Peyer's patch (tissue), 4 donors: ENCODE results near the gene GRIK3. TPM values are rescaled to one million over a fixed set of nuclear protein-coding genes. Genes with fewer than 3 reads are reported as not detected.
A peak's percentile ranks its signal among the peaks of the same experiment; 100 is the strongest.

ENCODE experiments used
- DNase-seq, 3 donors: peaks; one replicate each; pipeline ENCODE4 v3.0.0-alpha.2; 2017 to 2019
- H3K27ac ChIP-seq, 4 donors: fragments of 200-600 bp; sonication (generic); one replicate each; pipeline ENCODE4 v1.5.1; 2016 to 2019
- H3K27me3 ChIP-seq, 2 donors: fragments of 200-600 bp; sonication (generic); one replicate each; pipeline ENCODE4 v1.5.1; 2019
- H3K36me3 ChIP-seq, 3 donors: fragments of 200-600 bp; sonication (generic); one replicate each; pipeline ENCODE4 v1.5.1; 2016 to 2019
- H3K4me1 ChIP-seq, 4 donors: fragments of 200-600 bp; sonication (generic); one replicate each; pipeline ENCODE4 v1.5.1; 2016 to 2019
- H3K4me3 ChIP-seq, 4 donors: fragments of 200-600 bp; sonication (generic); 1 replicate in 3 of 4; 2 replicates in 1 of 4; pipeline ENCODE4 v1.5.1; 2016 to 2019; ENCODE audit warnings: mild to moderate bottlenecking in 1 of 4
- H3K9me3 ChIP-seq, 4 donors: fragments of 200-600 bp; sonication (generic); one replicate each; pipeline ENCODE4 v1.5.1; 2016 to 2019; ENCODE audit warnings: mild to moderate bottlenecking in 1 of 4
- POLR2A ChIP-seq, 2 donors: fragments of 450-650 bp; IDR thresholded peaks; one replicate each; pipeline ENCODE4 v1.5.1; 2017; ENCODE audit warnings: antibody characterized with exemption in 2 of 2, mild to moderate bottlenecking in 2 of 2, moderate library complexity in 2 of 2
- total RNA-seq, 4 donors: library from RNA; depleted of rRNA; stranded (reverse); fragments of >200 nt; gene quantifications; one replicate each; pipeline ENCODE4 v1.1.0, GENCODE V29; 2016
- TF ChIP-seq, protein P1 (sequence below), 6 experiments: fragments of 450-650 bp in 4 of 6; fragments of 200-600 bp in 2 of 6; sonication (generic) in 1 of 6; IDR thresholded peaks; one replicate each; pipeline ENCODE4 v1.5.1; 2017 to 2019; ENCODE audit warnings: antibody characterized with exemption in 6 of 6, mild to moderate bottlenecking in 3 of 6, moderate library complexity in 1 of 6

GRIK3 gene
- total RNA-seq, 4 donors from 2014 or later: 0.18 to 0.83 (median 0.62) TPM

DNA sequence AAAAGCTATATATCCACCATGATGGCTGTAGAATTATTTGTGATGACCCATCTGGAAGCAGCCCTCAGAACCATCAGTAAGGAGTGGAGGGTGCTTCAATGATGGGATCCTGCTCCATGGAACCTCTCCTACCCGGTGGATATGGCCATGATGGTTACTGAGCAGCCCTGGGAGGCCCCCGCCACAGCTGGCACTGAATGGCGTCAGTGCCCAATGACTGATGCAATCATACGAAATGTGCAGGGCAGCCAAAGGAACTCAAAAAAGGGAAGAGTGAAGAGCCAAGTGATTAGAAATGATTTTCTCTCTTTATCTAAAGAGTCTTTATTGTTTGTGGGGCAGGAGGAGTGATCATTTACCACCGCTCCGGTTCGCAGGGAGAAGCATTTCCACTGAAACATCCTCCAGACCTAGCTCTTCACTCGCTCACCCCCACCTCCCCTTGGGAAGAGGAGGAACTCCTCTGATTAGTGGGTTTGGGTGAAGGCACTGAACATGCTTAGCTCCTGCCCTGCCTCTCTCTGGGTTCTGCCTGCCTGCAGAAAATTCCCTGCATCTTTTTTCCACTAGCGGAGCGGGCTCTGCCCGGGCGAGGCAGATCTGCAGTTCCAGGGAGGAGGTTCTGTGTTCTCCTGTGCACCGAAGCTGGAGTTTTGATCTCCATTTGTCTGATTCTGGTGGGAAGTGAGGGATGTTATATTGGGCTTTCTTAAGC, 260.3 kb downstream of the GRIK3 start:
- Histone ChIP-seq H3K27ac (no peak overlapping the region), H3K9me3 (no peaks in the 10 kb centered on the region), H3K4me3 (no peak overlapping the region), H3K27me3 (no peaks in the 10 kb centered on the region), H3K4me1 (no peaks in the 10 kb centered on the region), H3K36me3 (no peaks in the 10 kb centered on the region)
- TF ChIP-seq, protein P1, sequence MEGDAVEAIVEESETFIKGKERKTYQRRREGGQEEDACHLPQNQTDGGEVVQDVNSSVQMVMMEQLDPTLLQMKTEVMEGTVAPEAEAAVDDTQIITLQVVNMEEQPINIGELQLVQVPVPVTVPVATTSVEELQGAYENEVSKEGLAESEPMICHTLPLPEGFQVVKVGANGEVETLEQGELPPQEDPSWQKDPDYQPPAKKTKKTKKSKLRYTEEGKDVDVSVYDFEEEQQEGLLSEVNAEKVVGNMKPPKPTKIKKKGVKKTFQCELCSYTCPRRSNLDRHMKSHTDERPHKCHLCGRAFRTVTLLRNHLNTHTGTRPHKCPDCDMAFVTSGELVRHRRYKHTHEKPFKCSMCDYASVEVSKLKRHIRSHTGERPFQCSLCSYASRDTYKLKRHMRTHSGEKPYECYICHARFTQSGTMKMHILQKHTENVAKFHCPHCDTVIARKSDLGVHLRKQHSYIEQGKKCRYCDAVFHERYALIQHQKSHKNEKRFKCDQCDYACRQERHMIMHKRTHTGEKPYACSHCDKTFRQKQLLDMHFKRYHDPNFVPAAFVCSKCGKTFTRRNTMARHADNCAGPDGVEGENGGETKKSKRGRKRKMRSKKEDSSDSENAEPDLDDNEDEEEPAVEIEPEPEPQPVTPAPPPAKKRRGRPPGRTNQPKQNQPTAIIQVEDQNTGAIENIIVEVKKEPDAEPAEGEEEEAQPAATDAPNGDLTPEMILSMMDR (IDR thresholded peaks at IDR 0.05): no peak
- TF ChIP-seq POLR2A (IDR thresholded peaks at IDR 0.05): no peak
- DNase-seq: no peak

DNA sequence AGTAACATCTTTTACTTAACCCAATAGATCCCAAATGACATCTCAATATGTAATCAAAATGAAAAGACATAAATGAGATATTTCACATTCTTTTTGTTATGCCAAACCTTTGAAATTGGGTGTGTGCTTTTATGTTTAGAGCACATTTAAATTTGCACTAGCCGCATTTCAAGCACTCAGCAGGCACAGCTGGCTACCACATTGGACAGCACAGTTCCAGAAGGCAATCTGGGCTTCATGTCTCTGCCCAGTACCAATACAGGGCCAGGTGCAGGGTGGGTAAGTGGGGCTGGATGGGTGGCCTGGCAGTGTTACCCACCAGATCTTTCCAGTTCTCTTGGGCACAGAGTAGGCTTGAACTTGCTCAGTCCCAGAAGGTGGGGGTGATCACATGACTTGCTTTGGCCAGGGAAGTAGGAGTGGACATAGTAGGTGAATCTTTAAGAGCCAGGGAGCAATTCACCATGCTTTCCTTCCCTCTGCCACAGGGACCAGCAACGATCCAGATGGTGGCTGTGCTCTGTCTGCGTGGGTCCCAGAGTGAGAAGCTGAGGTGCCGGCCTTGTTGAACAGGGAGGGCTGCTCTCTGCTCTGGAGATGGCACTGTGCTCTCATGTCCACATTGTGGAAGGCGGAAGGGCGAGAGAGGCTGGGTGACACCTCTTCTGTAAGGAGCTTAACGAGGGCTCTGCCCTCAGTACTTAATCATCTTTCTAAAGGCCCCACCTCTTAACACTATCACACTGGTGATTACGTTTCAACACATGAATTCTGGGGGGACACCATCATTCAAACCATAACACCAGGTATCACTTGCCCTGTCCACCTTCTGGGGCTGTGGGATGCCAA, 261.4 kb downstream of the GRIK3 start:
- H3K27me3 ChIP-seq: no peaks in the 10 kb centered on the region
- H3K27ac ChIP-seq: no peak overlapping the region
- H3K9me3 ChIP-seq: no peaks in the 10 kb centered on the region
- no peak overlapping the region for H3K4me3 ChIP-seq
- H3K4me1 ChIP-seq: no peaks in the 10 kb centered on the region
- H3K36me3 ChIP-seq: no peaks in the 10 kb centered on the region
- no peak for TF ChIP-seq POLR2A (IDR thresholded peaks at IDR 0.05)
- TF ChIP-seq, protein P1 (IDR thresholded peaks at IDR 0.05): no peak
- peak in 1 of 3 donors; percentile 20 for DNase-seq

DNA sequence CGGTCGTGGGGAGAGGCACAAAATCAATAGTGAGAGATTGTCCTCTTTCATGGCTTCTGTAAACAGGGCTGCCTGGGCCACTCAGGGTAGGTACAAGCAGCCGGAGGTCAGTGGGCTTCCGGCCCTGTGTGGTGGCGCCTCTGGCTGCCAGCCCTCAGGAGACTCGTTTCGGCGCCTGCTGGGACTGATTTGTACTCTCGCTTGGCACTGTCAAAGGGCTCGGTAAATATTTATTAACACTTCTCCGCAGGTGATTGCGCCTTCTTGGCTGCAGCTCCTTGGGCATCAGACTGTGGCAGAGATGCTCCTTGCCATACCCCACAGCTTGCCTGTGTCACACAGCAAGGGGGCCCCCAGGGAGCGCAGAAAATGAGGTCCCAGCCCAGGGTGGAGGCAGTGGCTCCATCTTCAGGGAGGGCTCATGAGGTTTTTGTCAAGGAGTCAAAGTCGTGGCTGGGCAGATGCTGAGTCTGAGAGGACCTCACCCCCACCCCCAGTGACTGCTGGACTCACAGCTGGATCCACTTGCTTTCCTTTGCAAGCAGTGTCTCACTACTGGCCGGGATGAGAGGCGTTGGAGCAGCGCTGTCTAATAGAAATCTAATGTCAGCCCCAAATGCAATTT, 262.5 kb downstream of the GRIK3 start:
- Histone ChIP-seq H3K36me3 (no peaks in the 10 kb centered on the region), H3K27me3 (no peaks in the 10 kb centered on the region), H3K4me3 (no peak overlapping the region), H3K27ac (no peak overlapping the region), H3K9me3 (no peaks in the 10 kb centered on the region), H3K4me1 (no peaks in the 10 kb centered on the region)
- DNase-seq: peak in 1 of 3 donors; percentile 29
- TF ChIP-seq, protein P1 (IDR thresholded peaks at IDR 0.05): no peak
- no peak for TF ChIP-seq POLR2A (IDR thresholded peaks at IDR 0.05)

DNA sequence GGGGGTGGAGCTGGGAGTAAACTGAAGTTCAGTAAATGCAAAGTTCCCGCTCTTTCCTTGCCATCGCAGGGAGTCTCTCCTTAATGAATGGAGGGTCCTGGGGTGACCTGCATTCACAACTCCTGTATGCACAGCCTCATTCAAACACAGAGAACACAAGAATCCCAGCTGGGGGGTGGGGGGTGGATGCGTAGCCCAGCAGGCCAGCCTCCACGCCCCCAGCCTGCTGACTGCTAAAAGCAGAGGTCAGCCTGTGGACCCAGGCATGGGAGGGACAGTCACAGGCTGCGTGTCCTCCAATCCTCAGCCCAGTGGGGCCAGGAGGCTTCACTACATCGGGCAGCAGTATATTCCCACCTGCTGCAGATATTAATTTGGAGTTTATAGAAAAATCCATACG, 263.1 kb downstream of the GRIK3 start:
- peak in 1 of 3 donors; percentile 5 for DNase-seq
- TF ChIP-seq, protein P1 (IDR thresholded peaks at IDR 0.05): no peak
- TF ChIP-seq POLR2A (IDR thresholded peaks at IDR 0.05): no peak
- Histone ChIP-seq H3K9me3 (no peaks in the 10 kb centered on the region), H3K27ac (no peak overlapping the region), H3K27me3 (no peaks in the 10 kb centered on the region), H3K36me3 (no peaks in the 10 kb centered on the region), H3K4me3 (no peak overlapping the region), H3K4me1 (no peaks in the 10 kb centered on the region)

DNA sequence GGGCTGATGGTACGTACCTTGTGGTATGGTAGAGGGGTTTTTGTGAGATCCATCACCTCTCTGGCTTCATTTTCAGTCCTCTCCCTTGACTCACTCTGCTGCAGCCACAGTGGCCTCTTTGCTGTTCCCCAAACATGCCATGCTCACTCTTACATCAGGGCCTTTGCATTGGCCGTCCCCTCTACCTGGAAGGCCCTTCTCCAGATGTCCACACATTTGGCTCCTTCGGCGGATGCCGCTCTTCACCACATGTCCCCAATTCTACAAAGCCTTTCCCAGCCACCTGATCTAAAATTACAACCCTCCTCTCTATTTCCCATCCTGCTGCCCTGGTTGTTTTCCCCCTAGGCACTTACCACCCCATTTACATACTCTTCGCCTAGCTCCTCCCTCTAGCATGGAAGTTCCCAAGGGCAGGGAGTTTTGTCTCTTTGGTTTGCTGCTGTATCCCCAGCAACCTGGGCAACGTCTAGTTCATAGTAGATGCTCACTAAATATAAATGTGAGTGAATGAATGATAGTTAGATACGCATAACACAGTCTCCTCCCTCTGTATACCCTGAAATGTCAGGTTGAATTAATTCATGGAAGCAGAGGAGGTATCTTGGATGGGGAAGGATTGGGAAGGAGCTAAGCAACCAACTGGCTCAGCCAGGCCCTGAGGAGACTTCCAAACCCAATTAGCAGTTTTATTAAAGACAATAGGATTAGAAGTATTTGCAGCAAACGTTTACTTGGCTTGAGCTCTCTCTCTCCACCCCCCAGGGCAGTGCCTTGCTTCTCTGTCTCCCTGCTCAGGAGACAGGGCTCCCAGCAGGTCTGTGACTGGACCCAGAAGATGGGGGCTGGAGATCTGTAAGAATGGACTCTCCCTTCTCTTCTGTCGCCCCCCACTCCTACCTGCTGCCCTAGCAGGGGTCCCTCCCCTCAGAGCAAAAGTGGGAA, 264.2 kb downstream of the GRIK3 start:
- Histone ChIP-seq H3K36me3 (no peaks in the 10 kb centered on the region), H3K27me3 (no peaks in the 10 kb centered on the region)
- peak in 1 of 3 donors; percentile 20 for DNase-seq

More for the DNA sequence above, 264.2 kb downstream of the GRIK3 start:
- H3K4me1 ChIP-seq: no peaks in the 10 kb centered on the region
- no peak overlapping the region for H3K27ac ChIP-seq
- no peaks in the 10 kb centered on the region for H3K9me3 ChIP-seq
- TF ChIP-seq, protein P1 (IDR thresholded peaks at IDR 0.05): no peak
- H3K4me3 ChIP-seq: no peak overlapping the region
